DND-41 (cell line): Measurements from ENCODE around the gene ACOT13.

Experiments used
- EZH2 ChIP-seq: IDR thresholded peaks from 3 replicates; pipeline ENCODE4 v1.6.1; 2012; ENCODE audit warnings: borderline replicate concordance, low read depth, mild to moderate bottlenecking, moderate library complexity, low read length, inconsistent platforms; ENCODE audit not compliant: severe bottlenecking
- TF ChIP-seq, protein P1 (sequence below): IDR thresholded peaks from 2 replicates; pipeline ENCODE4 v1.5.1; 2012; ENCODE audit warnings: borderline replicate concordance, low read length, moderate library complexity, mild to moderate bottlenecking; ENCODE audit not compliant: poor library complexity, severe bottlenecking; ENCODE audit errors: extremely low read depth

DNA sequence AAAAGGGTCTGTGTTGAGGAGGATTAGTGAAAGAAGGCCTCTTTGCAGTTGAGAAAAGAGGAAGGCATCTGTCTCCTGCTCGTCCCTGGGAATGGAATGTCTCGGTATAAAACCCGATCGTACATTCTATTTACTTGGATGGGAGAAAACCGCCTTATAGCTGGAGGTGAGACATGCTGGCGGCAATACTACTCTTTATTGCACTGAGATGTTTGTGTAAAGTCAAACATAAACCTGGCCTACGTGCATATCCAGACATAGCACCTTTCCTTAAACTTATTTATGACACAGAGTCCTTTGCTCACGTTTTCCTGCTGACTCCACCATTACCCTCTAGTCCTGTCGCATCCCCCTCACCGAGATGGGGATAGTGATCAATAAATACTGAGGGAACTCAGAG lies 4.6 kb upstream of the ACOT13 start:
- TF ChIP-seq, protein P1, sequence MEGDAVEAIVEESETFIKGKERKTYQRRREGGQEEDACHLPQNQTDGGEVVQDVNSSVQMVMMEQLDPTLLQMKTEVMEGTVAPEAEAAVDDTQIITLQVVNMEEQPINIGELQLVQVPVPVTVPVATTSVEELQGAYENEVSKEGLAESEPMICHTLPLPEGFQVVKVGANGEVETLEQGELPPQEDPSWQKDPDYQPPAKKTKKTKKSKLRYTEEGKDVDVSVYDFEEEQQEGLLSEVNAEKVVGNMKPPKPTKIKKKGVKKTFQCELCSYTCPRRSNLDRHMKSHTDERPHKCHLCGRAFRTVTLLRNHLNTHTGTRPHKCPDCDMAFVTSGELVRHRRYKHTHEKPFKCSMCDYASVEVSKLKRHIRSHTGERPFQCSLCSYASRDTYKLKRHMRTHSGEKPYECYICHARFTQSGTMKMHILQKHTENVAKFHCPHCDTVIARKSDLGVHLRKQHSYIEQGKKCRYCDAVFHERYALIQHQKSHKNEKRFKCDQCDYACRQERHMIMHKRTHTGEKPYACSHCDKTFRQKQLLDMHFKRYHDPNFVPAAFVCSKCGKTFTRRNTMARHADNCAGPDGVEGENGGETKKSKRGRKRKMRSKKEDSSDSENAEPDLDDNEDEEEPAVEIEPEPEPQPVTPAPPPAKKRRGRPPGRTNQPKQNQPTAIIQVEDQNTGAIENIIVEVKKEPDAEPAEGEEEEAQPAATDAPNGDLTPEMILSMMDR = no peak
- TF ChIP-seq EZH2 = no peak
